Mesothelial cell of epicardium (in vitro differentiated cells): ENCODE results near the gene CCNY. TPM values are rescaled to one million over a fixed set of nuclear protein-coding genes. Genes with fewer than 3 reads are reported as not detected.

Source experiments
- DNase-seq, 2 experiments: peaks; one replicate each; pipeline ENCODE4 v3.0.0; 2021; ENCODE audit warnings: low spot score in 2 of 2; ENCODE audit not compliant: unreplicated experiment in 2 of 2
- H3K27ac Mint-ChIP-seq: 2 replicates; pipeline ENCODE4 v1.8.0; 2021; ENCODE audit warnings: mixed read lengths
- H3K27me3 Mint-ChIP-seq: 2 replicates; pipeline ENCODE4 v1.8.0; 2021; ENCODE audit warnings: low read depth, mixed read lengths
- H3K36me3 Mint-ChIP-seq: 2 replicates; pipeline ENCODE4 v1.8.0; 2021; ENCODE audit warnings: mixed read lengths
- H3K4me1 Mint-ChIP-seq: 2 replicates; pipeline ENCODE4 v1.8.0; 2021; ENCODE audit warnings: mixed read lengths
- H3K4me3 Mint-ChIP-seq: 2 replicates; pipeline ENCODE4 v1.8.0; 2021; ENCODE audit warnings: mild to moderate bottlenecking, moderate library complexity, mixed read lengths
- H3K9me3 Mint-ChIP-seq: 2 replicates; pipeline ENCODE4 v1.8.0; 2021; ENCODE audit warnings: mixed read lengths
- CTCF ChIP-seq: fragments of 200-600 bp; sonication (generic); IDR thresholded peaks from one replicate; pipeline ENCODE4 v1.5.0; 2021; ENCODE audit warnings: antibody characterized with exemption; ENCODE audit not compliant: unreplicated experiment
- total RNA-seq: library from RNA; stranded (reverse); gene quantifications from 3 replicates; pipeline ENCODE4 v1.2.1, GENCODE V29; 2021

The CCNY gene
- total RNA-seq, 1 donor from 2014 or later = 75.4 TPM

- peaks cover 46% of the 10 kb centered on the region for H3K4me1 Mint-ChIP-seq
- H3K27ac Mint-ChIP-seq = no peak overlapping the region
- no peaks in the 10 kb centered on the region for H3K36me3 Mint-ChIP-seq
- H3K4me3 Mint-ChIP-seq = no peak overlapping the region
- no peaks in the 10 kb centered on the region for H3K9me3 Mint-ChIP-seq
- no peak for TF ChIP-seq CTCF
- H3K27me3 Mint-ChIP-seq = no peaks in the 10 kb centered on the region
- no peak for DNase-seq
These were observed 45.8 kb downstream of the CCNY start for GRCh38 chr10:35382096-35382495.

DNA sequence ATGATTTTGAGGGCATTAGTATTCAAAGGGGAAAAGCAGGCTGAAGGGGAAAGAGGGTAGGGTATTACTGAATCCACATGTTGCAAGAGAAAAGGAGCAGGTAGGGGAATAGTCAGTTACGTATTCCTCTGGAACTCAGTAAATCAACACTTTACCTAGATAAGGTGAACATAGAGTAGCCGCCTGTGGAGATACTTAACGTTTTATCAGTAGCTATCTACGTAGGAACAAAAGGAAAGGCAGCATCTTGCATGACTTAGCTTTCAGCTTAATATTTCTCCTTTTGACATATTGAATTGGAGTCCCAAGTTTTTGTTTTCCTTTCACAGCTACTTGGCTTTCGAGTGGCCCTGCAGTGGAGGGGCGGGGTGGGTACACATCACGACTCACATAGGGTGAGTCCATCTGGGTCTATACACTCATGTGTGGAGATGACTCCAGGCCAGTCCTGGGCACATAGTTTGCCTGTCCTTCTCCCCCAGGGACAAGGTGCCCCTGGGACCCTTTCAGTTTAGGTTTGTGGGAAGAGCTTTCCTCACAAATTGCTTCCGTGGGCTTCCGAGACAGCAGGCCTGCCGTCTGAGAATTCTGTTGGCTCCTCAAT, 48.1 kb downstream of the CCNY start:
- Mint-ChIP-seq H3K36me3 (no peaks in the 10 kb centered on the region), H3K27me3 (no peaks in the 10 kb centered on the region), H3K9me3 (peaks cover 6% of the 10 kb centered on the region), H3K4me3 (no peak overlapping the region), H3K27ac (no peak overlapping the region), H3K4me1 (peaks cover 42% of the 10 kb centered on the region)
- DNase-seq = no peak
- no peak for TF ChIP-seq CTCF

GRCh38 chr10:35386594-35387174, 50.4 kb downstream of the CCNY start:
- Mint-ChIP-seq H3K27me3 (no peaks in the 10 kb centered on the region), H3K4me1 (peaks cover 25% of the 10 kb centered on the region), H3K9me3 (peaks cover 24% of the 10 kb centered on the region), H3K4me3 (no peak overlapping the region), H3K27ac (peak overlapping the region; percentile 74), H3K36me3 (peaks cover 10% of the 10 kb centered on the region)
- no peak for TF ChIP-seq CTCF
- no peak for DNase-seq

DNA sequence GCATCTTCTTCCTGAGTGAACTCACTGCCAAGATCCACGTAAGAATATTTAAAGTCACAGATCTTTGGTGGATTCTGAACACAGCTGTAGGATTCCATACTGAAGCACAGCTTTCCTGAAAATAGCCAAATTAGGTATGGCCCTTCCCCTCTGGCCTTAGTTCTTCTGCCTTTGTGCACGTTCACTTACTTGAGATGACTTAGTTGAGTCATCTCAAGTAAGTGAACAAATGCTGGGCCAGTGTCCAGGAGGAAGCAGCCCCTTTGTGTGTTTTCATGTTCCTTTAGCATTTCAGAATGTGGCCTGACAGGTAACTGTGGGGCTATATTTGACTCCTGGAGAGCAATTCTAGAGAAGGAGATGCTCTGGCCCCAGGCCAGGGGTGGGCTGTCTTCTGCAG, 51.5 kb downstream of the CCNY start:
- no peak for DNase-seq
- Mint-ChIP-seq H3K27me3 (no peaks in the 10 kb centered on the region), H3K27ac (peak overlapping the region; percentile 48), H3K4me1 (peaks cover 29% of the 10 kb centered on the region), H3K4me3 (no peak overlapping the region), H3K36me3 (peaks cover 11% of the 10 kb centered on the region), H3K9me3 (peaks cover 26% of the 10 kb centered on the region)
- no peak for TF ChIP-seq CTCF

- H3K27me3 Mint-ChIP-seq = no peaks in the 10 kb centered on the region
- peaks cover 33% of the 10 kb centered on the region for H3K4me1 Mint-ChIP-seq
- no peak for TF ChIP-seq CTCF
- peak overlapping the region; percentile 48 for H3K27ac Mint-ChIP-seq
- no peak for DNase-seq
- peaks cover 26% of the 10 kb centered on the region for H3K9me3 Mint-ChIP-seq
- peaks cover 11% of the 10 kb centered on the region for H3K36me3 Mint-ChIP-seq
- H3K4me3 Mint-ChIP-seq = no peak overlapping the region
These were observed 51.9 kb downstream of the CCNY start for GRCh38 chr10:35388197-35388596.
